Measurements from ENCODE around the gene E2F6. TPM values are rescaled to one million over a fixed set of nuclear protein-coding genes. Genes with fewer than 3 reads are reported as not detected.

E2F6 gene
- total and polyA plus RNA-seq, 2 of the 13 experiments (the other 11 are each of a cell fraction or from before 2014, with no cell fraction given) = 27.3 to 36.0 TPM

DNA sequence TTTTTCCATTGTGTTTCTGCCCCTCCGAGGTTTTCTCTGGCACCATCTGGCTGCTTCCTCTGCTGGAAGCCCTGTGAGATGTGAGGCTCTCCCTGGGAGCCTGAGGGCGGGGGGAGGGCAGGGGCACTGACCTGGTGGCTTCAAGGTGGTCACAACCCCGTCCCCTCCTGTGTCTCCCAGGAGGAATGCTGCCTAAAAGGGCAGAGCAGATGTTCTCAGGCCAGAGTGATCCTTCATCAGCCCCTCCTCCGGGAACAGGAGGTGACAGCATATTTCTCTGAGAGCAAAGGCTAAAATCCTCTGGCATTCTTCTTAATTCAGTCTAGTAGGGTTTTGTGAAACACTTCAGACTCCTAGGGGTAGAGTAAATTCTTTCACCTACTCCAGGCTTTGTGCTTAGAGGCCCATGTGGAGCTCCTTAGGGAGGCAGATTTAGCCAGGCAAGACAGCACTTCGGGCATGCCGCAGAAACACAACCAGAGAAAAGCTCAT, 49.6 kb upstream of the E2F6 start (continued):
- TF ChIP-seq RAD51 (IDR thresholded peaks at IDR 0.05; ENCODE audit: borderline replicate concordance) = no peak
- TF ChIP-seq STAT6 (CRISPR knock-in tag; IDR thresholded peaks at IDR 0.05; ENCODE audit: borderline replicate concordance) = no peak
- no peak for TF ChIP-seq ZNF512 (CRISPR knock-in tag; IDR thresholded peaks at IDR 0.05)
- TF ChIP-seq ZNF598 (CRISPR knock-in tag; IDR thresholded peaks at IDR 0.05; ENCODE audit: borderline replicate concordance) = no peak
- TF ChIP-seq ZNF224 (CRISPR knock-in tag; IDR thresholded peaks at IDR 0.05) = no peak
- TF ChIP-seq SP4 (CRISPR knock-in tag; IDR thresholded peaks at IDR 0.05) = no peak
- TF ChIP-seq, protein P1, sequence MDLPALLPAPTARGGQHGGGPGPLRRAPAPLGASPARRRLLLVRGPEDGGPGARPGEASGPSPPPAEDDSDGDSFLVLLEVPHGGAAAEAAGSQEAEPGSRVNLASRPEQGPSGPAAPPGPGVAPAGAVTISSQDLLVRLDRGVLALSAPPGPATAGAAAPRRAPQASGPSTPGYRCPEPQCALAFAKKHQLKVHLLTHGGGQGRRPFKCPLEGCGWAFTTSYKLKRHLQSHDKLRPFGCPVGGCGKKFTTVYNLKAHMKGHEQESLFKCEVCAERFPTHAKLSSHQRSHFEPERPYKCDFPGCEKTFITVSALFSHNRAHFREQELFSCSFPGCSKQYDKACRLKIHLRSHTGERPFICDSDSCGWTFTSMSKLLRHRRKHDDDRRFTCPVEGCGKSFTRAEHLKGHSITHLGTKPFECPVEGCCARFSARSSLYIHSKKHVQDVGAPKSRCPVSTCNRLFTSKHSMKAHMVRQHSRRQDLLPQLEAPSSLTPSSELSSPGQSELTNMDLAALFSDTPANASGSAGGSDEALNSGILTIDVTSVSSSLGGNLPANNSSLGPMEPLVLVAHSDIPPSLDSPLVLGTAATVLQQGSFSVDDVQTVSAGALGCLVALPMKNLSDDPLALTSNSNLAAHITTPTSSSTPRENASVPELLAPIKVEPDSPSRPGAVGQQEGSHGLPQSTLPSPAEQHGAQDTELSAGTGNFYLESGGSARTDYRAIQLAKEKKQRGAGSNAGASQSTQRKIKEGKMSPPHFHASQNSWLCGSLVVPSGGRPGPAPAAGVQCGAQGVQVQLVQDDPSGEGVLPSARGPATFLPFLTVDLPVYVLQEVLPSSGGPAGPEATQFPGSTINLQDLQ (CRISPR knock-in tag; IDR thresholded peaks at IDR 0.05) = no peak
- 0 out of 2 replicates have a peak, but pooled peaks have one; percentile 27 for TF ChIP-seq ZNF724P (CRISPR knock-in tag; IDR thresholded peaks at IDR 0.05; ENCODE audit: borderline replicate concordance)
- 0 out of 2 replicates have a peak, but pooled peaks have one; percentile 34 for TF ChIP-seq ZNF772 (CRISPR knock-in tag; IDR thresholded peaks at IDR 0.05)
- TF ChIP-seq, protein P2, sequence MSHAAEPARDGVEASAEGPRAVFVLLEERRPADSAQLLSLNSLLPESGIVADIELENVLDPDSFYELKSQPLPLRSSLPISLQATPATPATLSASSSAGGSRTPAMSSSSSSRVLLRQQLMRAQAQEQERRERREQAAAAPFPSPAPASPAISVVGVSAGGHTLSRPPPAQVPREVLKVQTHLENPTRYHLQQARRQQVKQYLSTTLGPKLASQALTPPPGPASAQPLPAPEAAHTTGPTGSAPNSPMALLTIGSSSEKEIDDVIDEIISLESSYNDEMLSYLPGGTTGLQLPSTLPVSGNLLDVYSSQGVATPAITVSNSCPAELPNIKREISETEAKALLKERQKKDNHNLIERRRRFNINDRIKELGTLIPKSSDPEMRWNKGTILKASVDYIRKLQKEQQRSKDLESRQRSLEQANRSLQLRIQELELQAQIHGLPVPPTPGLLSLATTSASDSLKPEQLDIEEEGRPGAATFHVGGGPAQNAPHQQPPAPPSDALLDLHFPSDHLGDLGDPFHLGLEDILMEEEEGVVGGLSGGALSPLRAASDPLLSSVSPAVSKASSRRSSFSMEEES (CRISPR knock-in tag; IDR thresholded peaks at IDR 0.05) = no peak
- TF ChIP-seq ZIK1 (CRISPR knock-in tag; IDR thresholded peaks at IDR 0.05; ENCODE audit: borderline replicate concordance, low read depth) = no peak
- no peak for TF ChIP-seq NR1H2 (CRISPR knock-in tag; IDR thresholded peaks at IDR 0.05; ENCODE audit: borderline replicate concordance, low read depth)
- no peak for TF ChIP-seq THAP9 (CRISPR knock-in tag; IDR thresholded peaks at IDR 0.05; ENCODE audit: borderline replicate concordance)

All from HepG2 (cell line).